GM18511 (cell line): ENCODE measurements around the gene NHLH1.

ENCODE experiments used
- ATAC-seq: cut with Tn5 transposase; IDR thresholded peaks from one replicate; pipeline ENCODE4 v1.9.1; 2021; ENCODE audit warnings: mild to moderate bottlenecking, moderate library complexity; ENCODE audit not compliant: unreplicated experiment

The NHLH1 gene

DNA sequence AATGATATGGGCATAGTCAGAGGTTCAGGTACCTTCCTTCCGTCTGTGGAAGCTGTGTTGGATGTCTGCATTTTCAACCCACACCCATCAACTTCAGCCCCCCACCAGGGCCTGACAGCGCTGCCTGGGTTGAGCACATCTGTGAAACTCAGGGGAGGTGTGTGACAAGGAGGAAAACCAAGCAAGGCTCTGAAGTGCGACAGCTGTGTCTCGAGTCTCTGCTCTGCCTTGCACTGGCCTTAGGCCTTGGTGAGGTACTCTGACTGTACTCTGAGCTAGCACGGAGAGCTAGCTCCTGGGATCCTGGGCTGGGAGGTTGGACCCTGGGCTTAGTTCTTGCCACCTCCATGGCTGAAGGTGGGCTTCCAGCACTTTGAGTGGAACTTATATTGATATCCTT is 42.6 kb downstream of the NHLH1 start:
- no peak for ATAC-seq

DNA sequence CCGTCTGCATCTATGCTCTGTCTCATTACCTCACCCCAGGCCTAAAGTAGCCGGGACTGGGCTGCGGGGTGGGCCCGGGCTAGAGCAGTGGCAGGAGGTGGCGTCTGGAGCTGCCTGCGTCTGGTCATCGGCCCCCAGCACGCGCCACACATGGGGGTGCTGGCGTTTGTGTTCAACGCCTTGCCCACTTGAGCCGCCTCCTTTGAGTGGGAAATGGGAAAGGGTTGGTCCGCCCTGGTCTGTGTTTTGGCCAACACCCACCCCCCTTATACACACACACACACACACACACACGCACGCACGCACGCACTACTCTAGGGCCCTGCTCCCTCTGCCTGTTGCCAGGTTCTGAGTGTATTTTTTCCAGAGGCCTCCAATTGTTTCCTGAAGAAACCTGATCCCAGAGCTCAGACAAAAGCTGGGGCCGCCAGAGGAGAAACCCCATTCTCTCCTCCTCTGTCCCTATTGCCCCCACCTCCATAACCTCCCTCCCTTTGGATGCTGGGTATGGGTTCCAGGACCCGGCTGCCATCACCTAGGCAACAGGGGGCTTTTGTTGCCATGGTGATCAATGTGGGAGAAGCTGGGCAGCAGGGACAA is 43.6 kb downstream of the NHLH1 start:
- ATAC-seq = no peak

DNA sequence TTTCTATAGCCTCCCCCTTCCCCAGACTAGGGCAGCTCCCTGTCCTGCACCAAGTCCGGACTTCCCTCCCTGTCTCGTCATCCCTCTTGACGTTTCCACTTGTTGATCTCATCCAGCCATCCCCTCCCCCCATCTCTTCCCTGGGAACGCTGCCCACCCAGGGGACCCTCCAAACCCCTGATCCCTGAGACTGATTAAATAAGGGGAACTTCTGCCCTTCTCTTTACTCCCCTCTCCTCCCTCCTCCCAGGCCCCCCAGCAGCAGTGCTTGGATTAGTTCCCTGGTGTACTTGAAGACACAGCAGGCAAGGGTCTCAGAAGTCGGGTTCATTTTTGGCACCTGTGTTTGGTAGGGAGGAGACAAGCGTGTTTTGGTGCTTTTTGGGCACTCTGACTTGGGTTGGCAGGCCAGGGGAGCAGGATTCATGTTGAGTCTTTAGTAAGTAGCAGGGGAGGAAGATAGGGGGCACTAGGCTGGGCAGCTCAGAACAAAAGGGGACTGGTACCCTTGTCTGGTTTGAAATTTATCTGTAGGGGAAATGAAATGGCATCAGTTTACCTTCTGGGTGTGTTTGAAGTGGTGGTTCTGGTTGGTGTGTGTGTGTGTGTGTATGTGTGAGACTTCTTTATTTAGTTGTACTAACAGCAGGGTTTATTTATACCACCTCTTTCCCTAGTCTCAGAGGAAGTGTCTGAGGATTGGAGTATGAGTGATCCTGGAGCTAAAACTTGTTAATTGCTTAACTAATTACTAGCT is 44.6 kb downstream of the NHLH1 start:
- ATAC-seq = no peak

DNA sequence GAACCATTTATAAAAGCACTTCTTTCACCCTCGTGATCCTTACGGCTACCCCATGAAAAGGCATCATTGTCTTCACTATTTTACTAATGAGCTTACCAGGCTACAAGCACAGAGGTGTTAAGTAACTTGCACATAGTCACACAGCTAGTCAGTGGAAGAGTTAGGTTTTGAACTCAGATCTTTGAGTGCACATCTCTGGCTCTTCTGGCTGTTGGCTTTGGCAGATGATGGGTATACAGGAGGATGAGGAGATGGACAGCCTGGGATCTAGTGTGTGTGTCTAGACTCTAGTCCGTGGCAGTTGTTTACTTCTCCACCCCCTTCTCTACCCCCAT is 45.1 kb downstream of the NHLH1 start:
- ATAC-seq = no peak

DNA sequence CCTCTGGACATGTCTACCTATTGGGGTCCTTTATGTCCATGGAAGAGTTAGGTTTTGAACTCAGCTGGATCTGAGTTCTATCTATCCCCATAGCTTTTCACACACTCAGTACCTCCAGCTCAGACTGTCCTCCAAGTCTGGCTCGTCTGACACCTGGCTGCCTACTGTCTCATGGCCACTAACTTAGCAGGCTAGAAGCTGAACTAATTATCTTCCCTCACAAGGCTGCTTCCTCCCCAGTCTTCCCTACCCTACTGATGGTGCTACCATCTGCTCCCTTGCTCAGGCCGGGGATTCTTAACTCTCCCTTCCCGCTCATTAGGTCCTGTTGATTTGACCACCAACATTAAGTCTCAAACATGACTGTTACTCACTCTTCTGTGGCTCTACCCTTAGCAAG is 46.8 kb downstream of the NHLH1 start:
- ATAC-seq = no peak

DNA sequence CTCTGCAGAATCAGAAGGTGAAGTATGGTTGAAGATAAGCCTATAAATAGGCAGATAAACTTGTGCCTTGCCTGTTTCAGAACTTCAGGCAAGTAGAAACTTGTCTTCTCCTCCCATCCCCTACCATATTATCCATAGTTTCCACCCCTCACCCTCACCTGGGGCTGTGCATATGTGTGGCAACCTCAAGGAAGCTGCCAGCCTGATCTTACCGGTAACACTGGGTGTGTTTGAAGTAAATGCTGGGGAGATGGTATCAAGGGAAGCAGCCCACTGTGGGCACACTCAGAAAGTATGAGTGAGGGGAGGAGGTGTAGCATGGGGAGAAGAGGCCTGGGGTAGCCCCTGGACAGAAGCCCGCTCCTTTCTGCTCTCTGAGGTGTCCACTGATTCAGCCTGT is 48.0 kb downstream of the NHLH1 start:
- no peak for ATAC-seq

DNA sequence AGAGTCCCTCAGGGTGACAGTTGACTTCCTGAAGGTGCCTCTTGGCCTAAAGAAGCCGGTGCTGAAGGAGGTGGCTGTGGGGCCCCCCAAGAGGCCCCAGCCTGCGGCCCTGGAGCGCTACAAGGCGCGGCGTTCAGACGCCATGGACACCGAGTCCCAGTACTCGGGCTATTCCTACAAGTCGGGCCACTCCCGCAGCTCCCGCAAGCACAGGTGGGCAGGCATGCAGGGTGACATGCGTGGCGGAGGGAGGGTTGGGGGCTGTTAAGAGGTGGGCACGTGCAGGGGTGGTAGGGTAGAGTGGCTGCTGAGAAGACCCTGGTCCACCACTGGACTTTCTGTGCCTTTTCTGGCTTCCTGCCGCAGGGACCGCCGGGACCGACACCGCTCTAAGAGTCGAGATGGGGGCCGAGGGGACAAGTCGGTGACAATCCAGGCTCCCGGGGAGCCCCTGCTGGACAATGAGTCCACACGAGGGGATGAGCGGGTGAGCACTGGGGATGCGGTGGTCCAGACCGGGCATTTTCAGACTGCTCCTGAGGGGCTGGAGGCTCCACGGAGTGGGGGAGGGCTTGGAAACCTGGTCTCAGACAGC is 48.9 kb downstream of the NHLH1 start:
- no peak for ATAC-seq

DNA sequence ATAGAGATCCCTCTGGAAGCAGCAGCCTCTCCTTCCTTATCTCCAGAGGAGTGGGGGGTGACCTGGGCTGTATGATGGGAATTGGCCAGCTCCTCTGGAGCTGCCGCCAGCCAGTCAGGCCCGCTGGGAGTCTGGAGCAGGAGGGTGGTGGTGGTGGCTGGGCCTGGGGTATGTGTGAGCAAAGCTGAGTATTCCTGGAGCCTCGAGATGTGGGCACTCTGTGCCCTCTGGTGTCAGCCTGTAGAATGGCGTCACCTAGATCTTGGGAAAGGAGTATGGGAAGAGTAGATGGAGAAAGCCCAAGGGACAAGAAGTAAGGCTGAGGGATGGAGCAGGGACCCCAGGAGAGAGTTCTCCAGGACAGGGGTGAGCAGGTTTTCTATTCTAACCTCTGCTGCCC is 49.5 kb downstream of the NHLH1 start:
- ATAC-seq = no peak

DNA sequence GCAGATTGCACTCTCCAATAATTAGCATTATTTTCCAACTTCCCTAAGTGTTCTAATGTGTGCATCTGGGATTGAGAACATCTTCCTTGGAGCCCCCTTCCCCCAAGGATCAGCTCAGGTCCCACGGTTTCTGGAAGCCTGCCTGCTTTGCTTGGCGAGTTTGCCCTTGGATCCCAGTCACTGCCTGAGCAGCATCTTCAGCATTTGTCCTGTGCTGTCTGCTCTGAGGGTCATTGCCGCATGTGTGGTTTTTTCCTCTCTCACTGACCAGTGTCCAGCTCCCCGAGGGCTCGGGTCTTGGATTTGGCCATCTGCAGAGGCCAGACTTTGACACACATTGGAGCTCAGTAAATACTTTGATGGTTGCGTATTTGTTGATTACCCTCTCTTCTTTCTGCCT is 51.6 kb downstream of the NHLH1 start:
- no peak for ATAC-seq

DNA sequence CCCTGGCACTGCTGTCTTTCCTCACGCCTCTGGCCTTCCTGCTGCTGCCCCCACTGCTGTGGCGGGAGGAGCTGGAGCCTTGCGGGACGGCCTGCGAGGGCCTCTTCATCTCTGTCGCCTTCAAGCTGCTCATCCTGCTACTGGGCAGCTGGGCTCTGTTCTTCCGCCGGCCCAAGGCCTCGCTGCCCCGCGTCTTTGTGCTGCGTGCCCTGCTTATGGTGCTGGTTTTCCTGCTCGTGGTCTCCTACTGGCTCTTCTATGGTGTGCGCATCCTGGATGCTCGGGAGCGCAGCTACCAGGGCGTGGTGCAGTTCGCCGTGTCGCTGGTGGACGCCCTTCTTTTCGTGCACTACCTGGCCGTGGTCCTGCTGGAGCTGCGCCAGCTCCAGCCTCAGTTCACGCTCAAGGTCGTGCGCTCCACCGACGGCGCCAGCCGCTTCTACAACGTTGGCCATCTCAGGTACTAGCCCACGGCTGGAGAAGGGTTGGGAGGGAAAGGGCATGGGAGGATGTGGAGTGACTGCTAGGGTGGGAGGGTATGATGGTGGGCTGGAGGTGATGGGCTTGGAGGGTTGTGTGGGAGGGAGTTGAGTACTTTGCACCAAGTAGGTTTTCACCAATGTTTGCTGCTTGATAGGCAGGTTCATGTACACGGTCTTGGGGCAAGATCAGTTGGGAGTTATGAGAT is 52.4 kb downstream of the NHLH1 start:
- no peak for ATAC-seq

DNA sequence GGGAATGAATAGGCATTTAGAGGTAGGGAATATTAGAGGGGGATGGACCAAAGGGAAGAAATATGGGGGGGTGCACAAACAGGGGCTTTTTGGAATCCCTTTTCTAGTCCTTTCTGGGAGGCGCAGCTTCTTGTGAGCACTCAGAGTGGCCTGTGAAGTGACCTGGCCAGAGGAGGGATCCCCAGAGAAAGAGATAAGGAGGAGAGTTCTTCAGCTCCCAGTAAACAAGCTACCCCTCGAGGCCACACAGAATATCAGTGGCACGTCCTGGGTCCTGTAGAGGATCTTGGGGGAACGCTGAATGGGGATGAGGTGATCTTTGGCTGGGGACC is 52.9 kb downstream of the NHLH1 start:
- no peak for ATAC-seq

DNA sequence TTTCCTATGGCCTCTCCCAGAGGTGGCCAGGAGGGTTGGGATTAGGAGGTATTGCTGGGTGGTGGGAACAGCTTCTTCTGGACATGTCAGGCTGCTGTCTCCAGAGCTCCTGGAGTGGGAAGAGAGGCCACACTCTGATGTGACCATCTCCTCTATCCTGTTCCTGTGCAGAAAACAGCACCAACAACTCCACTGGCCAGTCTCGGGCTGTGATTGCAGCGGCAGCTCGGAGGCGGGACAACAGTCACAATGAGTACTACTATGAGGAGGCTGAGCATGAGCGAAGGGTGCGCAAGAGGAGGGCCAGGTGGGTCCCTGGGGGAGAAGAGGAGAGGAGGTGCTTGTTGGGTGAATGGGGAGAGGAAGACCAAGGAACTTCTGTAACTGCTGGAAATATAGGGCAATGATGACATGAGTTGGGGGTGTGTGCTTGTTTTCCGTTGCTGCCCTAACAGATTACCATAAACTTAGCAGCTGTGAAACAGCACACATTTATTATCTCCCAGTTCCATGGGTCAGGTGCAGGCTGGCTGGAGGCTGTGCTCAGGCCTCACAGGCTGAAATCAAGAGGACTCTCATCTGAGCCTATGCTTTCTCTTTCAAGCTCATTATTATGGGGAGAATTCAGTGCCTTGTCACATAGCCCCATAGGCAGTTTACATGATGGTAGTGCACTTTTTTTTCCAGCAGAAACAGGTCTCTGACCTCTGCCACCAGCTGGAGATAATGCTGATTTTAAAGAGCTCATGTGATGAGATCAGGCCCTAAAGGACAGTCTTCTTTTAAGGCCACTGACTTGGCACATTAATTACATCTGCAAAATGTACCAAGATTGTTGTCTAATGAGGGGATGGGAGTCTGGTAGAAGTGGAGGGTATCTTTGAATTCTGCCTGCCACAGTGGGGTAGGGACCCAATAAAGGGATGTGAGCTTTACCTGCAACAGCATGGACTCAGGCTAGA is 54.3 kb downstream of the NHLH1 start:
- no peak for ATAC-seq

DNA sequence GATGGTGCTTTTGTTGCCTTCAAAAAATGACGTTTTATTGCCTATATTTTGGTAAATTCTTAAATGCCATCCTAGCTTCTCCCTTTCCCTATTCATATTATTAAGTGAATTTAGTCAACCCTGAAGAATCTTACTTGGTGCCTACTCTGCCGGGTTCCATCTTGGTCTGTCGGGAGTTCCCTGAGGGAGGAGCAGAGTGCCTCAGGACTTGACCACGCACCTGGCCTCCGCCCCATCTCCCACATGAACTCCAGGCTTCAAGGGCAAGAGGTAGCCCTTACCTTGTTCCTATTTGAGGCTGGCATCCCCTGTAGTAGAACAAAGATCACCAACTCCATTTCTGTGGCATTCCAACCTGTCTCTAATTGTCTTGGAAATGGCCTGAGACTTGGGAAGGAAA is 55.0 kb downstream of the NHLH1 start:
- ATAC-seq = no peak
